Measurements from ENCODE around the gene ZNF341. TPM values are rescaled to one million over a fixed set of nuclear protein-coding genes. Genes with fewer than 3 reads are reported as not detected.
"Not testable (repeated sequence)": the region's sequence is repeated elsewhere in the genome, so short reads cannot be mapped to it uniquely, and the experiment has no call there.

The ZNF341 gene
- total RNA-seq, 1 donor = 0.73 TPM

- H3K27me3 ChIP-seq (ENCODE audit: insufficient read depth, low read length) = no peaks in the 10 kb centered on the region
- peaks cover 37% of the 10 kb centered on the region for H3K4me1 ChIP-seq (ENCODE audit: insufficient read depth, low read length)
- no peak overlapping the region for H3K4me3 ChIP-seq (ENCODE audit: low read length)
- H3K9me3 ChIP-seq (ENCODE audit: low read depth, low read length) = no peaks in the 10 kb centered on the region
Measured at GRCh38 chr20:33788351-33789049, 56.7 kb downstream of the ZNF341 start.

DNA sequence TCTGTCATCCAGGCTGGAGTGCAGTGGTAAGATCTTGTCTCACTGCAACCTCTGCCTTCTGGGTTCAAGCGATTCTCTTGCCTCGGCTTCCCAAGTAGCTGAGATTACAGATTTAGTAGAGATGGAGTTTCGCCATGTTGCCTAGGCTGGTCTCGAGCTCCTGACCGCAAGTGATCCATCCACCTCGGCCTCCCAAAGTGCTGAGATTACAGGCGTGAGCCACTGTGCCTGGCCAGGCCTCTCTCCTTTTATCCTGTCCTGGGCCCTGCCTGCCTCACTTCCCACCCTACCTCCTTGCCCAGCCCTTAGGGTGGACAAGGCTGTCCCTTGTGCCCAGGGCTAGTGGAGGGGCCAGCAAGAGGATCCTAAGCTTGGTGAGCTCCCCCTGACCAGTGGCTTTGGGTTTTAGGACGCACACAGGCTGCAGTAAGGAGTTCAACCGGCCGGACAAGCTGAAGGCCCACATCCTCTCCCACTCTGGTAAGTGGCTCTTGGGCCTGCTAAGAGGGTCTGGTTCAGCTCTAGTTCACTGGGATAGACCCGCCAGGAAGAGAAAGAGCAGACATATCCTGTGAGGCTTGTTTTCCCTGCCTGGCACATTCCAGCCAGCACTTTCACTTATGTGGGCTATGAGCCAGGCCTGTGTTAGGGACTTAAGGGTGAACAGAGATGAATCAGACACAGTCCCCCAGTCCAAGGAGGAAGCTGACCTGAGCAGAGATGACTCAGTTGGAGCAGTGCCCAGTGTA lies 57.5 kb downstream of the ZNF341 start:
- H3K27me3 ChIP-seq (ENCODE audit: insufficient read depth, low read length) = no peaks in the 10 kb centered on the region
- no peak overlapping the region for H3K4me3 ChIP-seq (ENCODE audit: low read length)
- H3K4me1 ChIP-seq (ENCODE audit: insufficient read depth, low read length) = peaks cover 37% of the 10 kb centered on the region

GRCh38 chr20:33789858-33790182 lies 58.0 kb downstream of the ZNF341 start:
- no peak overlapping the region for H3K4me3 ChIP-seq (ENCODE audit: low read length)
- no peaks in the 10 kb centered on the region for H3K9me3 ChIP-seq (ENCODE audit: low read depth, low read length)
- H3K4me1 ChIP-seq (ENCODE audit: insufficient read depth, low read length) = peaks cover 31% of the 10 kb centered on the region
- no peaks in the 10 kb centered on the region for H3K27me3 ChIP-seq (ENCODE audit: insufficient read depth, low read length)

More for the DNA sequence above, 57.5 kb downstream of the ZNF341 start:
- H3K9me3 ChIP-seq (ENCODE audit: low read depth, low read length) = no peaks in the 10 kb centered on the region

- Histone ChIP-seq H3K27me3 (ENCODE audit: insufficient read depth, low read length) (no peaks in the 10 kb centered on the region), H3K4me1 (ENCODE audit: insufficient read depth, low read length) (peaks cover 24% of the 10 kb centered on the region), H3K4me3 (ENCODE audit: low read length) (no peak overlapping the region), H3K9me3 (ENCODE audit: low read depth, low read length) (no peaks in the 10 kb centered on the region)
Measured at GRCh38 chr20:33790566-33790965, 58.8 kb downstream of the ZNF341 start.

DNA sequence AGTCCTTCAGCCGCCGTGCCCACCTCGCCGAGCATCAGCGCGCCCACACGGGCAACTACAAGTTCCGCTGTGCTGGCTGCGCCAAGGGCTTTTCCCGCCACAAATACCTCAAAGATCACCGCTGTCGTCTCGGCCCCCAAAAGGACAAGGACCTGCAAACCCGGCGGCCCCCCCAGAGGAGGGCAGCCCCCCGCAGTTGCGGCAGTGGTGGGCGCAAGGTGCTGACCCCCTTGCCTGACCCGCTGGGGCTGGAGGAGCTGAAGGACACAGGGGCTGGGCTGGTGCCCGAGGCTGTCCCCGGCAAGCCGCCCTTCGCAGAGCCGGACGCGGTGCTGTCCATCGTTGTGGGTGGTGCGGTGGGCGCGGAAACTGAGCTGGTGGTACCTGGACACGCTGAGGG lies 59.2 kb downstream of the ZNF341 start:
- peaks cover 19% of the 10 kb centered on the region for H3K4me1 ChIP-seq (ENCODE audit: insufficient read depth, low read length)
- no peaks in the 10 kb centered on the region for H3K27me3 ChIP-seq (ENCODE audit: insufficient read depth, low read length)
- no peaks in the 10 kb centered on the region for H3K9me3 ChIP-seq (ENCODE audit: low read depth, low read length)
- H3K4me3 ChIP-seq (ENCODE audit: low read length) = no peak overlapping the region

DNA sequence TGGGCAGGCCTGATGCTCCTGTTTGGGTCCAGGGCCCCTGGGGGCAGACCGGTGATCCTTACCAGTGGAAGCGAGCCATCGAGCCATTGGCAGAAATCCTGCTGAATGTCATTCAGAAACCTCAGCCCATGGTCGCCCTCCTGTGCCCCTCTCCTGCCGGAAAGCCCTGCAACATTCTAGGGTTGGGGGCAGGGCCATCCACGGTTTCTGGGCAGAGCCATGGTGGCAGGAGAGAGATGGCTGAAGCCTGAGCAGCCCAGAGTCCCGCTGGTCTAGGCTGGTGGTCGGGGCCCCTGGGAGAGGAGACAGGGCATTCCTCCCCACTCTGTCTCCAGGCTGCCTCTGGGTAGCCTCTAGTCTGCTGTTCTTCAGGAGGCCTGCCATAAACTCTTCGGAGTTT lies 59.7 kb downstream of the ZNF341 start:
- no peak overlapping the region for H3K4me3 ChIP-seq (ENCODE audit: low read length)
- H3K4me1 ChIP-seq (ENCODE audit: insufficient read depth, low read length) = peaks cover 14% of the 10 kb centered on the region
- H3K9me3 ChIP-seq (ENCODE audit: low read depth, low read length) = no peaks in the 10 kb centered on the region
- no peaks in the 10 kb centered on the region for H3K27me3 ChIP-seq (ENCODE audit: insufficient read depth, low read length)

- H3K4me1 ChIP-seq (ENCODE audit: insufficient read depth, low read length) = peaks cover 9% of the 10 kb centered on the region
Measured at GRCh38 chr20:33791959-33792597, 60.3 kb downstream of the ZNF341 start.

GRCh38 chr20:33792598-33792989 lies 60.8 kb downstream of the ZNF341 start:
- H3K4me3 ChIP-seq (ENCODE audit: low read length); H3K4me1 ChIP-seq (ENCODE audit: insufficient read depth, low read length); H3K9me3 ChIP-seq (ENCODE audit: low read depth, low read length); H3K27me3 ChIP-seq (ENCODE audit: insufficient read depth, low read length): not testable (repeated sequence)

More at GRCh38 chr20:33791959-33792597, 60.3 kb downstream of the ZNF341 start:
- Histone ChIP-seq H3K27me3 (ENCODE audit: insufficient read depth, low read length) (no peaks in the 10 kb centered on the region), H3K9me3 (ENCODE audit: low read depth, low read length) (no peaks in the 10 kb centered on the region), H3K4me3 (ENCODE audit: low read length) (no peak overlapping the region)

DNA sequence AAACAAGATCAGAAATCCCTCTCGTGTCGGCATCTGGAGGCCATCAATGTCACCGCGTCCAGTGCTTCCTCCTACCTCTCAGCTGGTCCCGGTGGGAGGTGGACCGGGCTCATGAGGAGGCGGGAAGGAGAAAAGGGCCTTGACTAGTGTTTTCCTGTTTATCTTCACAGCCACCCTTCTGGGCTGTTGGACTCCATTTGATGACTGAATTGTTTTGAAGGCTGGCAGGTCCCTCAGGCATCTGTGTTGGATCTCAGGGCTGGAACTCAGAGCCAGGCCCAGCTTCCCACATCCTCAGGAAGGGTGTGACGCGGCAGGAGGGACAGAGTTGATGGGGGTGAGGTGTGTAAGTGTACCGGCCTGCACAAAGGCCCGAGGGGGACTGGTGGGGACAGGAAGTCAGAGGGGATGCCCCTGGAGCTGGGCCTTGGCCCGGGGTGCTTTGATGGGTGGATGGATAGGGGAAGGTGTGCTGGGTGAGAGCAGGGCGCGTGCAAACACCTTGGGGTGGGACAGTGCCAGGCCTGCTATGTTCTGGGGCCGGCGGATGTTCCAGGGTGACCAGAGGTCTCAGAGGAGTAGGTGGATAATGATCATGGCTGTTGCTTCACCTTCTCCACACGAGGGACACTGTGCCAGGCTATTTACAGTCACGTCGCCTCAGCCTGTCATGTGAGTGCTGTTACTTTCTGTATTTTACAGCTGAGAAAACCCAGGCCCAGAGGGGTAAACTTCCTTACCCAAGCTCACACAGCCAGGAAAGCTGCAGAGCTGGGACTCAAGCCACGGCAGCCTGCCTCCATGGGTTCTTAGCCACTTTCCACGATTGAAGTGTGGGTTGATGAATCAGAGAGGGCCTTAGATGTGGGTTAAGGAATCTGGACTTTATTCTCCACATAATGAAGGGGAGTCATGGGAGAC lies 61.5 kb downstream of the ZNF341 start:
- no peaks in the 10 kb centered on the region for H3K27me3 ChIP-seq (ENCODE audit: insufficient read depth, low read length)
- H3K4me3 ChIP-seq (ENCODE audit: low read length) = no peak overlapping the region
- H3K4me1 ChIP-seq (ENCODE audit: insufficient read depth, low read length) = no peaks in the 10 kb centered on the region
- no peaks in the 10 kb centered on the region for H3K9me3 ChIP-seq (ENCODE audit: low read depth, low read length)

- no peak overlapping the region for H3K4me3 ChIP-seq (ENCODE audit: low read length)
- H3K9me3 ChIP-seq (ENCODE audit: low read depth, low read length) = no peaks in the 10 kb centered on the region
- peaks cover 8% of the 10 kb centered on the region for H3K4me1 ChIP-seq (ENCODE audit: insufficient read depth, low read length)
- no peaks in the 10 kb centered on the region for H3K27me3 ChIP-seq (ENCODE audit: insufficient read depth, low read length)
Measured at GRCh38 chr20:33796263-33796906, 64.6 kb downstream of the ZNF341 start.

DNA sequence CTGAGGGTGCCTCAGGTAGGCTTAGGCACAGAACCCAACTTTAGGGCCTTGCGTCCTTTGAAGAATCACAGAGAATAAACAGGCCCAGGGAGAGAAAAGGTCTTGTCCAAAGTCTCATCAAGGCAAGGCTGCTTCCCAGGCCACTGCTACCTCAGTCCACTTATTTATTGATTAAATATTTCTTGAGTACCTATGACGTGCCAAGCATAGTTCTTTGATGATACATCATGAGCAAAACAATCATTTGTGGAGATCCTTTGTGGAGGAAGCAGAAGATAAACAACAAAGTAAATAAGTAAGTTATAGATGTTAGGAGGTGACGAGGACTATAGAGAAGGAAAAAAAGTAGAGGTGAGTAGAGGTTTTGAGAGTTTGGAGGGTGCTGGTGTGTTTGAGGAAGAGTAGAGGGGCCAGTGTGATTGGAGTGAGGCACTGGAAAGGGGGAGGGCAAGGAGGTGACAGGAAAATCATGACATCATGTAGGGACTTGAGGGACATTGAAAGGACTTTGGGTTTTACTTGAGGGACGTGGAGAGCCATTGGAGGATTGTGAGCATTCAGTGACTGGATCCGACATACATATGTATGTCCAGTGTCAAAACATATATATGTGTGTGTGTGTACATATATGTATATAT lies 65.2 kb downstream of the ZNF341 start:
- Histone ChIP-seq H3K4me3 (ENCODE audit: low read length) (no peak overlapping the region), H3K27me3 (ENCODE audit: insufficient read depth, low read length) (no peaks in the 10 kb centered on the region), H3K9me3 (ENCODE audit: low read depth, low read length) (no peaks in the 10 kb centered on the region), H3K4me1 (ENCODE audit: insufficient read depth, low read length) (peaks cover 8% of the 10 kb centered on the region)

DNA sequence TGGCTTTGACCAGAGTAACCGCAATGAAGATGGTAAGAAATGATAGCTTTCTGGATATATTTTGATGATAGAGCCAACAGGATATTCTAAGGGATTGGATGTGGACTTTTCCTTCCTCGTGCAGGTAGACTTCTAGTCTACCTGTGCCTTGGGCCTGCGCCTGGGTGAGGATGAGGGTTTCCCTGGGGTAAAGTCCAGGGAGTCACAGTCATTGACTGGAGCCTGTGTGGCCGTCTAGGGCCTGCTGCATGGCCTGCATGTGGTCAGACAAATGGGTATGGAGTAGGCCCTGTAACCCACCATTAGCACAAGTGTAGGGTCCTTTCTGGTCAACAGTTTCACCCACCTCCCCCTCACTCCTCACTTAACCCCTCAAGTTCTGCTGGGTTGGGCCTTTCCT lies 66.6 kb downstream of the ZNF341 start:
- Histone ChIP-seq H3K27me3 (ENCODE audit: insufficient read depth, low read length) (no peaks in the 10 kb centered on the region), H3K4me3 (ENCODE audit: low read length) (no peak overlapping the region)

GRCh38 chr20:33803921-33804337 lies 72.1 kb downstream of the ZNF341 start:
- H3K27me3 ChIP-seq (ENCODE audit: insufficient read depth, low read length) = no peaks in the 10 kb centered on the region
- H3K9me3 ChIP-seq (ENCODE audit: low read depth, low read length) = no peaks in the 10 kb centered on the region
- peaks cover 8% of the 10 kb centered on the region for H3K4me1 ChIP-seq (ENCODE audit: insufficient read depth, low read length)
- H3K4me3 ChIP-seq (ENCODE audit: low read length) = no peak overlapping the region

More for the DNA sequence above, 66.6 kb downstream of the ZNF341 start:
- Histone ChIP-seq H3K9me3 (ENCODE audit: low read depth, low read length) (no peaks in the 10 kb centered on the region), H3K4me1 (ENCODE audit: insufficient read depth, low read length) (peaks cover 8% of the 10 kb centered on the region)

- Histone ChIP-seq H3K4me3 (ENCODE audit: low read length) (no peak overlapping the region), H3K27me3 (ENCODE audit: insufficient read depth, low read length) (no peaks in the 10 kb centered on the region), H3K4me1 (ENCODE audit: insufficient read depth, low read length) (peaks cover 28% of the 10 kb centered on the region), H3K9me3 (ENCODE audit: low read depth, low read length) (no peaks in the 10 kb centered on the region)
Measured at GRCh38 chr20:33808388-33808787, 76.6 kb downstream of the ZNF341 start.

Data from mononuclear cell (primary cell).